Left lobe of liver (tissue), 2 donors: Measurements from ENCODE around the gene MARCKS. TPM values are rescaled to one million over a fixed set of nuclear protein-coding genes. Genes with fewer than 3 reads are reported as not detected.

Source experiments
- ATAC-seq: fragments of 200-7000 bp; cut with Tn5 transposase; one replicate; pipeline ENCODE4 v1.9.1; 2020; ENCODE audit warnings: mild to moderate bottlenecking, moderate library complexity
- DNase-seq: peaks from one replicate; pipeline ENCODE4 v3.0.0-alpha.2; 2020; ENCODE audit warnings: low spot score
- total RNA-seq: library from RNA; stranded (reverse); gene quantifications from one replicate; pipeline ENCODE4 v1.2.1, GENCODE V29; 2021
- donor health status: DM: no; HTN: no; CAD: no; lungs with moderate emphysema.
- donor health status: DM: no; HTN: yes; CAD: no.

The MARCKS gene
- total RNA-seq, 1 donor from 2014 or later = 8.1 TPM

- ATAC-seq (no peak), DNase-seq (no peak)
These were observed 8.3 kb upstream of the MARCKS start for GRCh38 chr6:113848811-113849210.

GRCh38 chr6:113853252-113853651, 3.9 kb upstream of the MARCKS start:
- ATAC-seq (no peak), DNase-seq (no peak)

- ATAC-seq (peak; percentile 11), DNase-seq (peak; percentile 51)
These were observed 2.3 kb upstream of the MARCKS start for GRCh38 chr6:113854531-113855499.

DNA sequence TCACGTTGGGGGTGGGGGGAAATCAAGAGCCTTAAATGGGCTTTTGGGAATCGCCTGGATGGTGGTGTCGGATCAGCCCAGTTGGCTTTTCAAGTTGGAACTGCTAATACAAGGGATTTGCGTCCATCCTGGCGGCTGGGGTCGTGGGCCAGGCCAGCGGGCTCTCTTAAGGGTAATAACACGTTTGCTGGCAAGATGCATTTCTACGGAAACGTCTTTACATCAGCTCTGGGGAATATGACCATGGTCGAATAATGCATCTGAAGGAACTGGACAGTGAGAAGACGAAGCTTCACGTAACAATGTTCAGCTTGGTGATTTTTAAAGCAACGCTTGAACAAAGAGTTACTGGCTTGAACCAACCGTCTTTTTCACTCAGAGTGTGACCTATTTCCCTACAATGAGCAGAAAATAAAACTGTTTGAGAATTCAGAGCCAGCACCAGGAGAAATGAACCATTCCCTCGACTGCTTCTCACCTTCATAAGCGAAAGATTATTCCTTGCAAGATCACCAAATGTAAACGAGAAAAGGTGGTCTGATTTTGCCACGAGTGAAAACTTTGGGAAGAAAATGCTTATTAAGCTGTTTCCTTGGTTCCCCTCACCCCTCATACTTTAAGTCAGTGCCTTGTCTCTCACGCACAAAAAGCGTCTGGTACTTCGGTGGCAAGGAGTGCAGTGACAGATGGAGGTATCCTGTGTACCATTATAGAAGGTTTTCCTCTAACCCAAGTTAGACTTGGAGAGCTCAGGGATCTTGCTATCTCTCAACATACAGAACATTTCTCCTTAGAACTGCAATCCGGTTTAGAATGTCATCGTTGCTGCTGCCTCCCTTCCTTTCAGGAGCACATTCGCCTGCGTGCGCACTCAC, 1.4 kb upstream of the MARCKS start:
- DNase-seq = no peak
- no peak for ATAC-seq

GRCh38 chr6:113856375-113856624, 845 bp upstream of the MARCKS start:
- ATAC-seq (no peak), DNase-seq (no peak)

DNA sequence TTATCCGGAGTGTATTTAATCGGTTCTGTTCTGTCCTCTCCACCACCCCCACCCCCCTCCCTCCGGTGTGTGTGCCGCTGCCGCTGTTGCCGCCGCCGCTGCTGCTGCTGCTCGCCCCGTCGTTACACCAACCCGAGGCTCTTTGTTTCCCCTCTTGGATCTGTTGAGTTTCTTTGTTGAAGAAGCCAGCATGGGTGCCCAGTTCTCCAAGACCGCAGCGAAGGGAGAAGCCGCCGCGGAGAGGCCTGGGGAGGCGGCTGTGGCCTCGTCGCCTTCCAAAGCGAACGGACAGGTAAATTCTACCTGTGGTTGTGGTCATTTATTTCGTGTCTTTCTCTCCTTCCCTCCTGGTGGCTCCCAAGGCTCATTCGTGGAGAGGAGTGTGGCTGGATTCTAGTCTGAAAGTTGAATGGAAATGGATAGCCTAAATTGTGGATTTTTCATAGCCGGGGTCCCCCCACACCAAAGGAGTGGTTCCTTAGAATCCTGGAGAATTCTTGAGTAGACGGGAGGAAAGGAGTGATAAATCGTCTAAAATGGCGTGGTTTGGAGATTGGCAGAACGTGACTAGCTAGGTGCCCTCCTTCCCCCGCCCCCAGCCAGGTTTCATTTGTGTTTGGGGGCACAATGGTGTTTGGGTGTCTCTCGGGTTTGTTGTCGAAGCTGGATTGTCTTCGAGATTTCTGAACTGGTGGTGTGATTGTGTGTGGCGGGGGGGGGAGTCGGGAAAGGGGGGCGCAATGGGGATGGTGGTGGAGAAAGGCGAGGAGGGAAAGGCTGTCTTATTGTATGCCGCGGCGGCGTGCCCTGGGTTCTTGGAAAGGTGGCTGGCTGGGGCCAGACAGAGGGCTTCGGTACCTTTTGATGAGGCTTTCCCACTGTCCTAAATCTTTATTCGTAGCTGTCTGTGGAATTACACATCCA, 673 bp downstream of the MARCKS start:
- no peak for DNase-seq
- no peak for ATAC-seq

GRCh38 chr6:113858480-113859348, 1.6 kb downstream of the MARCKS start:
- DNase-seq (peak; percentile 84), ATAC-seq (peak; percentile 95)

- ATAC-seq = peak; percentile 34
- DNase-seq = no peak
These were observed 2.4 kb downstream of the MARCKS start for GRCh38 chr6:113859349-113860180.

DNA sequence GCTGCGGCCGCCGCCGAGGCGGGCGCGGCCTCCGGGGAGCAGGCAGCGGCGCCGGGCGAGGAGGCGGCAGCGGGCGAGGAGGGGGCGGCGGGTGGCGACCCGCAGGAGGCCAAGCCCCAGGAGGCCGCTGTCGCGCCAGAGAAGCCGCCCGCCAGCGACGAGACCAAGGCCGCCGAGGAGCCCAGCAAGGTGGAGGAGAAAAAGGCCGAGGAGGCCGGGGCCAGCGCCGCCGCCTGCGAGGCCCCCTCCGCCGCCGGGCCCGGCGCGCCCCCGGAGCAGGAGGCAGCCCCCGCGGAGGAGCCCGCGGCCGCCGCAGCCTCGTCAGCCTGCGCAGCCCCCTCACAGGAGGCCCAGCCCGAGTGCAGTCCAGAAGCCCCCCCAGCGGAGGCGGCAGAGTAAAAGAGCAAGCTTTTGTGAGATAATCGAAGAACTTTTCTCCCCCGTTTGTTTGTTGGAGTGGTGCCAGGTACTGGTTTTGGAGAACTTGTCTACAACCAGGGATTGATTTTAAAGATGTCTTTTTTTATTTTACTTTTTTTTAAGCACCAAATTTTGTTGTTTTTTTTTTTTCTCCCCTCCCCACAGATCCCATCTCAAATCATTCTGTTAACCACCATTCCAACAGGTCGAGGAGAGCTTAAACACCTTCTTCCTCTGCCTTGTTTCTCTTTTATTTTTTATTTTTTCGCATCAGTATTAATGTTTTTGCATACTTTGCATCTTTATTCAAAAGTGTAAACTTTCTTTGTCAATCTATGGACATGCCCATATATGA, 3.2 kb downstream of the MARCKS start:
- no peak for DNase-seq
- peak; percentile 7 for ATAC-seq

DNA sequence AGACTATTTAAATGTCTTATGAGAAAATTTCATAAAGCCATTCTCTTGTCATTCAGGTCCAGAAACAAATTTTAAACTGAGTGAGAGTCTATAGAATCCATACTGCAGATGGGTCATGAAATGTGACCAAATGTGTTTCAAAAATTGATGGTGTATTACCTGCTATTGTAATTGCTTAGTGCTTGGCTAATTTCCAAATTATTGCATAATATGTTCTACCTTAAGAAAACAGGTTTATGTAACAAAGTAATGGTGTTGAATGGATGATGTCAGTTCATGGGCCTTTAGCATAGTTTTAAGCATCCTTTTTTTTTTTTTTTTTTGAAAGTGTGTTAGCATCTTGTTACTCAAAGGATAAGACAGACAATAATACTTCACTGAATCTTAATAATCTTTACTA, 5.0 kb downstream of the MARCKS start:
- DNase-seq (no peak), ATAC-seq (no peak)

DNA sequence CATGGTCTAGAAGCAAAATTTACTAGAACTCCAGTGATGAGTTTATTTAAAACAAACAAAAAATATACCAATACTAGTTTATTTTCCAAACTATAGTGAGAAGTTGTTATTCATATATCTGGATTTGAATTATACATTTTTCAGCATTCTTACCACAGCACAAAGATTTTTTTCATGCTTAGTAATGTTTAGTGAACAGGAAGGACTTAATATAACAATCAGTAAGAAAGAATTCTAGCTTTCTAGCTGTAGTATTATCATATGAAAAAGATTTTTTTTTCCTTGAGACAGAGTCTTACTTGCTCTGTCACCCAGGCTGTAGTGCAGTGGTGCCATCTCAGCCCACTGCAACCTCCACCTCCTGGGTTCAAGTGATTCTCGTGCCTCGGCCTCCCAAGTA, 13.8 kb downstream of the MARCKS start:
- DNase-seq = no peak
- no peak for ATAC-seq

GRCh38 chr6:113871975-113872374, 14.8 kb downstream of the MARCKS start:
- no peak for DNase-seq
- no peak for ATAC-seq

DNA sequence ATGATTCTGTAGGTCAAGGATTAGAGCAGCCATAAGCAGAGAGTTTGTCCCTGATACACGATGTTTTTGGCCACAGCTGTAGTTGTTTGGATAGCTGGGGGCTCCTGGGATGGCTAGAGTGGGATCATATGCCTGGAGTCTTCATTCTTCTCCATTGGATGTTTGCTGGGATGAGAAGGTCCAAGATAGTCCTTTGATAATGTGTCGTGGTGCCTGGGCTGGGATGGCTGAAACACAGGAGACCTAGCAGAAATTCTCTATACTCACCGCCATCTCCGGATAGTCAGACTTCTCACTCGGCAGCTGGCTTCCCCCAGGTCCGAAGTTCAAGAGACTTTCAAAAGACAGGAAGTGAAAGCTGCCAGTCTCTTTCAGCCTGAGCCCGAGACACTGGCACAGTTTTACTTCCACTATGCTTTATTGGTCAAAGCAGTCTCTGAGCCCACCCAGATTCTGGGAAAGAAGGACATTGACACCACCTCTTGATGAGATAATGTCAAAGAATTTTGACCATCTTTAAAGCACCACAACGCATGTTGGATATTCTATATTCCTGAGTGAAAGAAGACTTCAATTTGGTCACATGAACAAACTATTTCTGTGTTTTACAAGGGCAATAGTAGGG, 16.0 kb downstream of the MARCKS start:
- peak; percentile 99 for ATAC-seq
- DNase-seq = peak; percentile 80

DNA sequence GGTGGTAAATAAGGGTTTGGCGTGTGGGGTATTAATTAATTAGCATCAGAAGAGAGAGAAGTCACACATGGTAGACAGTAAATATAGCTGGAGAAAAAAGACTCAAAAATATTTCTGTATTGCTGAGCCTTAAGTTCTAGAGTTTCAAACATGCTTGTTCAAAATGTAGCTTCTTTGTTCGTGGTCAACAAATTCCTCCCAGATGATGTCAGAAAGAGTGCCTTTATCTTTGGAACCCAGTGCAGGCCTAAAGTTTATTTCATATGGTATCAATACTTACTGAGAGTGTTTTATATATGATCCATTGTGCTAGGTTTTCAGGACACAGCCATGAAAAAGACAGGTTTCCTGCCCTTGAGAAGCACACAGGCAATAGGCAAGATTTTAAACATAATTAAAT, 18.3 kb downstream of the MARCKS start:
- DNase-seq (no peak), ATAC-seq (no peak)

DNA sequence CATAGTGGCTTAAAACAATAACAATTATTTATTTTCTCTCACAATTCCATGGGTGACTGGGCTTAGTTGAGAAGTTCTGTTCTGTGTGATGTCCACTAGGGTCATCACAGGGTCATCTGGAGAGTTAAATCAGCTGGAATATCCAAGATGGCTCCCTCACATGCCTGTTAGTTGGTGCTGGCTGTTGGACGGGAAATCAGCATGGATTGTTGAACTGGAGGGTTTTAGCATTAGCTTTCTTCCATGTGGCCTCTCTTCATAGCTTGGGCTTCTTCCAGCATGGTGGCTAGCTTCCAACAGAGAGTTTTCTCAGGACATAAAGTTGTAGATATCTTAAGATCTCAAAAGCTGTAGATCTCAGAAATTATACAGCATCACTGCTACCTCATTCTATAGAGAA, 19.6 kb downstream of the MARCKS start:
- no peak for ATAC-seq
- DNase-seq = no peak

- ATAC-seq = peak; percentile 100
- peak; percentile 52 for DNase-seq
These were observed 22.3 kb downstream of the MARCKS start for GRCh38 chr6:113879186-113880096.

- DNase-seq (no peak), ATAC-seq (no peak)
These were observed 24.4 kb downstream of the MARCKS start for GRCh38 chr6:113881478-113881980.
